Caco-2 (cell line): ENCODE data around the gene DHH. TPM values are rescaled to one million over a fixed set of nuclear protein-coding genes. Genes with fewer than 3 reads are reported as not detected.

ENCODE experiments used
- BruUV-seq: library from RNA; stranded (reverse); fragments of 400-500 nt; replicated peaks from 2 replicates; lab custom pipeline; 2021; lab: Mats Ljungman, UMichigan
- CTCF ChIA-PET: fragments of 300-600 bp; sonication (Branson Sonifier 250); formaldehyde crosslinking; loops from one replicate; lab custom pipeline; 2022; ENCODE audit warnings: antibody characterized with exemption; lab: Charles Lee
- POLR2A ChIA-PET: fragments of 300-600 bp; sonication (Branson Sonifier 250); formaldehyde crosslinking; loops from one replicate; lab custom pipeline; 2022; ENCODE audit warnings: antibody characterized with exemption; lab: Charles Lee
- DNase-seq, 2 experiments: peaks; one replicate each; pipeline versions ENCODE4 v3.0.0 to v3.0.0-alpha.2; 2020 to 2022
- H3K27me3 ChIP-seq: replicated peaks from 2 replicates; pipeline ENCODE4 v1.6.0; 2011; ENCODE audit warnings: low read length; ENCODE audit not compliant: control insufficient read depth, insufficient read depth
- H3K36me3 ChIP-seq: 2 replicates; pipeline ENCODE4 v1.5.1; 2011; ENCODE audit warnings: low read length; ENCODE audit not compliant: control insufficient read depth, insufficient read depth
- H3K4me1 ChIP-seq: fragments of 250-450 bp; sonication (Bioruptor Pico); 2 replicates; pipeline ENCODE4 v1.5.1; 2020; ENCODE audit warnings: mild to moderate bottlenecking
- H3K4me3 ChIP-seq: 2 replicates; pipeline ENCODE4 v1.5.1; 2011; ENCODE audit warnings: low read depth, mild to moderate bottlenecking, control low read depth, low read length
- H3K9me3 ChIP-seq: fragments of 250-450 bp; sonication (Bioruptor Pico); 2 replicates; pipeline ENCODE4 v1.5.1; 2020; ENCODE audit warnings: mild to moderate bottlenecking, moderate library complexity
- H3K27ac Mint-ChIP-seq: one replicate; pipeline ENCODE4 v1.8.0; 2022; ENCODE audit warnings: mixed read lengths; ENCODE audit not compliant: unreplicated experiment
- H3K27me3 Mint-ChIP-seq: one replicate; pipeline ENCODE4 v1.8.0; 2022; ENCODE audit warnings: mixed read lengths; ENCODE audit not compliant: insufficient read depth, unreplicated experiment
- H3K36me3 Mint-ChIP-seq: one replicate; pipeline ENCODE4 v1.8.0; 2022; ENCODE audit warnings: mild to moderate bottlenecking, mixed read lengths; ENCODE audit not compliant: insufficient read depth, unreplicated experiment
- H3K4me1 Mint-ChIP-seq: one replicate; pipeline ENCODE4 v1.8.0; 2022; ENCODE audit warnings: low read depth, mixed read lengths; ENCODE audit not compliant: unreplicated experiment
- H3K4me3 Mint-ChIP-seq: one replicate; pipeline ENCODE4 v1.8.0; 2022; ENCODE audit warnings: mild to moderate bottlenecking, moderate library complexity, mixed read lengths; ENCODE audit not compliant: unreplicated experiment
- H3K9me3 Mint-ChIP-seq: one replicate; pipeline ENCODE4 v1.8.0; 2022; ENCODE audit warnings: mixed read lengths; ENCODE audit not compliant: unreplicated experiment
- CTCF ChIP-seq, 2 experiments: fragments of 200-600 bp in 1 of 2; IDR thresholded peaks; 1 replicate in 1 of 2; 2 replicates in 1 of 2; pipeline versions ENCODE4 v1.5.1 to v1.8.0; 2011 to 2022; ENCODE audit warnings: antibody characterized with exemption in 1 of 2, control low read depth in 1 of 2, inconsistent platforms in 1 of 2, low read depth in 1 of 2, low read length in 1 of 2, mild to moderate bottlenecking in 1 of 2, moderate library complexity in 1 of 2; ENCODE audit not compliant: insufficient read depth in 1 of 2, severe bottlenecking in 1 of 2, unreplicated experiment in 1 of 2
- intact Hi-C: fragments of 100-400 bp; cut with micrococcal nuclease; formaldehyde crosslinking; loops from one replicate; pipeline ENCODE4 v1.10.0; 2022; ENCODE audit not compliant: unreplicated experiment
- total RNA-seq: library from RNA; stranded (reverse); gene quantifications from 2 replicates; pipeline ENCODE4 v1.2.3, GENCODE V29; 2022

Gene DHH
- total RNA-seq, 1 experiment from 2014 or later = 0.16 TPM

GRCh38 chr12:49133590-49133989 is 39.0 kb upstream of the DHH start:
- H3K27ac Mint-ChIP-seq = no peak overlapping the region
- POLR2A ChIA-PET = interaction anchor here (0.6 kb wide), 1 partner anchor 64 kb away, joined by 3 read pairs; no protein-coding TSS in a partner anchor
- H3K27me3 Mint-ChIP-seq = no peaks in the 10 kb centered on the region
- Histone ChIP-seq H3K4me3 (no peak overlapping the region), H3K9me3 (no peaks in the 10 kb centered on the region), H3K36me3 (0 out of 2 replicates have a peak, but pooled peaks cover 3% of the 10 kb centered on the region), H3K27me3 (no peaks in the 10 kb centered on the region), H3K4me1 (peaks cover 8% of the 10 kb centered on the region)
- intact Hi-C loops = no loop called here
- H3K36me3 Mint-ChIP-seq = peaks cover 29% of the 10 kb centered on the region
- H3K9me3 Mint-ChIP-seq = no peaks in the 10 kb centered on the region
- TF ChIP-seq CTCF (IDR thresholded peaks at IDR 0.05; ENCODE audit: insufficient read depth in 1 of 2, low read depth in 1 of 2, low read length in 1 of 2, severe bottlenecking in 1 of 2, unreplicated experiment in 1 of 2) = no peak
- H3K4me3 Mint-ChIP-seq = no peak overlapping the region
- CTCF ChIA-PET = interaction anchor here (4.1 kb wide), 1 partner anchor 45 kb away, joined by 43 read pairs; no protein-coding TSS in a partner anchor
- H3K4me1 Mint-ChIP-seq = peaks cover 10% of the 10 kb centered on the region
- no TSS peak for BruUV-seq
- no peak for DNase-seq

GRCh38 chr12:49133014-49133413 is 38.4 kb upstream of the DHH start:
- TF ChIP-seq CTCF (IDR thresholded peaks at IDR 0.05; ENCODE audit: insufficient read depth in 1 of 2, low read depth in 1 of 2, low read length in 1 of 2, severe bottlenecking in 1 of 2, unreplicated experiment in 1 of 2) = no peak

GRCh38 chr12:49131894-49132461 is 37.4 kb upstream of the DHH start:
- peak overlapping the region; percentile 99 for H3K27ac Mint-ChIP-seq
- no peak for TF ChIP-seq CTCF (IDR thresholded peaks at IDR 0.05; ENCODE audit: insufficient read depth in 1 of 2, low read depth in 1 of 2, low read length in 1 of 2, severe bottlenecking in 1 of 2, unreplicated experiment in 1 of 2)
- Histone ChIP-seq H3K4me3 (peak overlapping the region; percentile 38), H3K4me1 (peaks cover 8% of the 10 kb centered on the region), H3K9me3 (no peaks in the 10 kb centered on the region), H3K27me3 (no peaks in the 10 kb centered on the region), H3K36me3 (peaks cover 3% of the 10 kb centered on the region; the same call in 1 of the 2 replicates)
- ChIA-PET POLR2A (interaction anchor here (0.6 to 3.4 kb wide), 9 partner anchors 11 to 609 kb away, joined by 3 to 24 read pairs (median 7); partner anchors contain the start of genes LMBR1L, RHEBL1, TMBIM6 and TROAP), CTCF (interaction anchor here (0.5 to 4.1 kb wide), 7 partner anchors 11 to 609 kb away, joined by 3 to 43 read pairs (median 7); partner anchors contain the start of genes RHEBL1, TMBIM6 and TUBA1C)
- peak overlapping the region; percentile 74 for H3K4me3 Mint-ChIP-seq
- intact Hi-C loops = loop anchor here (1.0 kb wide), 1 partner anchor 102 kb away; no protein-coding TSS in a partner anchor
- TSS peak; percentile 80 for BruUV-seq
- H3K36me3 Mint-ChIP-seq = peaks cover 45% of the 10 kb centered on the region
- H3K9me3 Mint-ChIP-seq = no peaks in the 10 kb centered on the region
- no peaks in the 10 kb centered on the region for H3K27me3 Mint-ChIP-seq
- peaks cover 10% of the 10 kb centered on the region for H3K4me1 Mint-ChIP-seq
- DNase-seq = no peak

More at GRCh38 chr12:49133014-49133413, 38.4 kb upstream of the DHH start:
- H3K4me3 Mint-ChIP-seq = no peak overlapping the region
- H3K4me1 Mint-ChIP-seq = peaks cover 10% of the 10 kb centered on the region
- Histone ChIP-seq H3K9me3 (no peaks in the 10 kb centered on the region), H3K27me3 (no peaks in the 10 kb centered on the region), H3K4me1 (peaks cover 8% of the 10 kb centered on the region), H3K4me3 (no peak overlapping the region), H3K36me3 (0 out of 2 replicates have a peak, but pooled peaks cover 3% of the 10 kb centered on the region)
- DNase-seq = no peak
- no peaks in the 10 kb centered on the region for H3K9me3 Mint-ChIP-seq
- no TSS peak for BruUV-seq
- H3K36me3 Mint-ChIP-seq = peaks cover 34% of the 10 kb centered on the region
- intact Hi-C loops = no loop called here
- H3K27ac Mint-ChIP-seq = no peak overlapping the region
- ChIA-PET POLR2A (interaction anchor here (0.6 to 2.8 kb wide), 4 partner anchors 40 to 608 kb away, joined by 3 to 21 read pairs (median 4); partner anchors contain the start of gene TMBIM6), CTCF (interaction anchor here (1.0 to 4.1 kb wide), 2 partner anchors 44 to 103 kb away, joined by 4 to 43 read pairs; no protein-coding TSS in a partner anchor)
- no peaks in the 10 kb centered on the region for H3K27me3 Mint-ChIP-seq
